Measurements from ENCODE around the gene SLC15A4. TPM values are rescaled to one million over a fixed set of nuclear protein-coding genes. Genes with fewer than 3 reads are reported as not detected.
"Not testable (repeated sequence)": the region's sequence is repeated elsewhere in the genome, so short reads cannot be mapped to it uniquely, and the experiment has no call there.

The SLC15A4 gene
- 14.2 TPM for total RNA-seq
- long read RNA-seq, transcript SLC15A4-204 (7 exons, 2,402 nt), result minor isoform, 14 of 100 reads
- long read RNA-seq, transcript SLC15A4-201 (8 exons, 2,779 nt), result major isoform, 71 of 100 reads
- long read RNA-seq, partial matches to known transcripts, result 1 of 100 reads
- long read RNA-seq, other reads (novel, unspliced or antisense), result 13 of 100 reads

GRCh38 chr12:128823916-128824839 is at the start of gene SLC15A4:
Gene SLC15A4 (minus strand): TSS chr12:128823958. CDS start chr12:128823943, 15 bp downstream.
- peak; percentile 99 for DNase-seq
- intact Hi-C loops (cut with DNase I), result no loop called here
- peak; percentile 98 for ATAC-seq (ENCODE audit: poor library complexity)

DNA sequence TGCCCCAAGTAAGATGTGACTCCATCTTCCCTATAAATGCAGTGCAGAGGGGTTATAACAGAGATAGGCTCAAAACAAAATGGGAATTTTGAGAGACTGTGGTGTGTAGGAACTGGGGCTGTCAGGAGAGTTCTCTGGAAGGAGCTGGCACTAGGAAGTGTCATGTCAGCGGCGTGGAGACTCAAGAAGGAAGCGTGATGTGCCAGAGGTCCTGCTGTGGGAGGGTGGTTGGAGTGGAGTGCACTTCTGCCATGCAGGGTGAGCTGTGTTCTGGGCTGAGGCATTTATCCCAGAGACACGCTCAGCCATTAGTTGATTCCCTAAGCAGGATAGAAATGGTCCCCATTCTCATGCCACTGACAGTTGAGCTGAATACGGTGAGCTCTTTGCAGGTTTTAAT is 48.5 kb upstream of the SLC15A4 start:
- DNase-seq (no peak), ATAC-seq (ENCODE audit: poor library complexity) (no peak)
- intact Hi-C loops (cut with DNase I), result no loop called here

GRCh38 chr12:128871516-128871892 is 47.7 kb upstream of the SLC15A4 start:
- intact Hi-C loops (cut with DNase I), result no loop called here
- ATAC-seq (ENCODE audit: poor library complexity), result no peak
- no peak for DNase-seq

GRCh38 chr12:128867466-128867865 is 43.7 kb upstream of the SLC15A4 start:
- intact Hi-C loops (cut with DNase I), result no loop called here
- no peak for DNase-seq
- ATAC-seq (ENCODE audit: poor library complexity), result no peak

GRCh38 chr12:128864516-128865186 is 40.9 kb upstream of the SLC15A4 start:
- ATAC-seq (ENCODE audit: poor library complexity) (peak; percentile 97), DNase-seq (peak; percentile 50)
- intact Hi-C loops (cut with DNase I), result no loop called here

- intact Hi-C loops (cut with DNase I), result no loop called here
- DNase-seq (no peak), ATAC-seq (ENCODE audit: poor library complexity) (peak; percentile 53)
Measured at GRCh38 chr12:128863957-128864356, 40.2 kb upstream of the SLC15A4 start.

- DNase-seq (no peak), ATAC-seq (ENCODE audit: poor library complexity) (no peak)
- intact Hi-C loops (cut with DNase I), result no loop called here
Measured at GRCh38 chr12:128861226-128862016, 37.7 kb upstream of the SLC15A4 start.

GRCh38 chr12:128859311-128859710 is 35.6 kb upstream of the SLC15A4 start:
- ATAC-seq (ENCODE audit: poor library complexity) (no peak), DNase-seq (no peak)
- intact Hi-C loops (cut with DNase I), result no loop called here

GRCh38 chr12:128857133-128857763 is 33.5 kb upstream of the SLC15A4 start:
- ATAC-seq (ENCODE audit: poor library complexity) (no peak), DNase-seq (no peak)
- intact Hi-C loops (cut with DNase I), result no loop called here

DNA sequence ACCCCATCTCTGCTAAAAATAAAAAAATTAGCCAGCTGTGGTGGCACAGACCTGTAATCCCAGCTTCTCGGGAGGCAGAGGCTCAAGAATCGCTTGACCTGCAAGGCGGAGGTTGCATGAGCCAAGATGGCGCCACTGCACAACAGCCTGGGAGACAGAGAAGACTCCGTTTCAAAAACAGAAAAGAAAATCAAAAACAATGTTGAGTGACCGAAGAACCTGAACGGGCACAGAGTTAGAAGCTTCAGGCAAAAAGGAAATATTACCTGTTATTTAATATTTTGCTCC is 33.0 kb upstream of the SLC15A4 start:
- intact Hi-C loops (cut with DNase I), result no loop called here
- ATAC-seq (ENCODE audit: poor library complexity), result no peak
- no peak for DNase-seq

DNA sequence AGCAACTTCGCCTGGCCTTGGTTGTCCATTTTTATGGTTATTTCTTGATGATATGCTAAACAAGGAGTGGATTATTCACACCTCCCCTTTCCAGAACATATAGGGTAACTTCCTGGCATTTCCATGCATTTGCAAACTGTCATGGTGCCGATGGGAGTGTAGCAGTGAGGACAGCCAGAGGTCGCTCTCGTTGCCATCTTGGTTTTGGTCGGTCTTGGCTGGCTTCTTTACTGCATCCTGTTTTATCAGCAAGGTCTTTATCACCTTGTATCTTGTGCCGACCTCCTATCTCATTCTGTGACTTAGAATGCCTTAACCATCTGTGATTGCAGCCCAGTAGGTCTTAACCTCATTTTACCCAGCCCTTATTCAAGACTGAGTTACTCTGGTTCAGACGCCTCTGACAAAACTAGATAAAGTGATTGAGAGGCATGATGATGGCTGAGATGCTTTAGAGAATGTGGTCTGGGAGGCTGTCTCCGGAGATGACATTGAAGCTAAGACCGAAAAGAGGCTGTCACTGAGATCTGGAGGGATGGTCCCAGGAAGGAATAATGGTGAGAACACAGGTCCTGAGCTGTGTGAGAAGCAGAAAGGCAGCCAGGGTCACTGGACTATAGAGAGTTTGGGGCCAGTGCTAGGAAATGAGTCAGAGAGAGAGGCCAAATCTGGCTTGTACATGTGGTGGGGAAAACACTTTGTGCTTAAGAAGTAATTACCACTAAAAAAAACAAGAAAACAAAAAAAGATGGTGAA is 32.5 kb upstream of the SLC15A4 start:
- ATAC-seq (ENCODE audit: poor library complexity) (no peak), DNase-seq (no peak)

DNA sequence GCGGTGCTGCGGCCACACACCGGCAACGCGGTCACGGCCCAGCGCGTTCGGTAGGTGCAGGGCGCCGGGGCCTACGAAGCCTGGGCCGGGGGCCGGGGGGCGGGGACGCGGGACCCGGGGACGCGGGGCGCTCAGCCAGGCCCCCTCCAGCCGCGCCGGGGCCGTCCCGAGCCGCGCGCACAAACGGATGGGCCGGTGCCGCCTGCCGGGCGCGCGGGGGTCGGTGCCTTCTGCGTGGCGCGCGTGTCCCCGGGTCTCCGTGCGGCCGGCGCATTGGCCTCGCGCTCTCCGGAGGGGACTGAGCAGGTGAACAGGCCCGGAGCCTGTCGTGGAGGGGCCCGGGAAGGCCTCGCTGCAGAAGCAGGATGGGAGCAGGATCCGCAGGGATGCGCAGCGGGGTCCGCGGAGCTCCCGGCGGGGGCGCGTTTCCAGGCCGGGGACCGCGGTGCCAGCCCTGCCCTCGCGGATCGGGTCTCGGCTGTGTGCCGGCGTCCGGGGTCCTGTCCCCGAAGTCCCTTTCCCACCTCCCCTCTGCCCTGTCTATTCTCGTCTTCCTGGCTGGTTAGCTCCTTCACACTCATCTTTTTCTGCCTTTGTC is 29.9 kb upstream of the SLC15A4 start:
- no peak for DNase-seq
- intact Hi-C loops (cut with DNase I), result no loop called here
- no peak for ATAC-seq (ENCODE audit: poor library complexity)

More for the DNA sequence above, 32.5 kb upstream of the SLC15A4 start:
- intact Hi-C loops (cut with DNase I), result no loop called here

DNA sequence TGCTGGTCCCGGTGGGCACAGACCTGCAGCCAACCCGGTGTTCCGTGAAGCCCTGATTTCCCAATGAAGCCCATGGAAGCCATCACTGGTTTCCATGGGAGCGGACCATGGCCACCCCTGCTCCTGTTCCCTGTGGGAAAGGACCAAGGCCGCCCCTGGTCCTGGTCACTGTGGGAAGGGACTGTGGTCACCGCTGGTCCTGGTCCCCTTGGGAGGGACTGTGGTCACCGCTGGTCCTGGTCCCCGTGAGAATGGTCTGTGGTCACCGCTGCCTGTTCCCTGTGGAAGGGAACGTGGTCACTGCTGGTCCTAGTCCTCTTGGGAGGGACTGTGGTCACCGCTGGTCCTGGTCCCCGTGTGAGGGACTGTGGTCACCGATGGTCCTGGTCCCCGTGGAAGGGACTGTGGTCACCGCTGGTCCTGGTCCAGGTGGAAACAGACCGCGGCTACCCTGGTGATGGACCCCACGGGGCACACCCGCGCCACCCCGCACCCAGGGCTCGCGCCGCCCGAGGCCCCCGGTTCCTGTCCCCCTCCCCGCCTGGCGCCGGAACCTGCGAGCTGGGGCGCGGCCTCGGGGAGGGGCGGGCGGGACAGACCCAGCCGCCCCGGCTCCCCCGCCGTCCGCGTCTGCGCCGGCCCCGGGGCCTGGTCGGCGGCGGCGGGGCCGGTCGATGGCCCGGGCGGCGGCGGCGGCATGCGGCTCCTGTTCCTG is 29.3 kb upstream of the SLC15A4 start, which contains the start of gene GLT1D1:
Gene GLT1D1, plus strand, starts transcription at position 594 of the 715 bp plus-strand sequence. Its CDS starts 104 bp downstream, at position 698.
- intact Hi-C loops (cut with DNase I), result no loop called here
- no peak for ATAC-seq (ENCODE audit: poor library complexity)
- DNase-seq, result no peak

GRCh38 chr12:128852026-128852698 is 28.4 kb upstream of the SLC15A4 start:
- ATAC-seq (ENCODE audit: poor library complexity), result no peak
- intact Hi-C loops (cut with DNase I), result no loop called here
- no peak for DNase-seq

- intact Hi-C loops (cut with DNase I); ATAC-seq (ENCODE audit: poor library complexity); DNase-seq: not testable (repeated sequence)
Measured at GRCh38 chr12:128851429-128851828, 27.7 kb upstream of the SLC15A4 start.

- intact Hi-C loops (cut with DNase I), result no loop called here
- no peak for DNase-seq
- no peak for ATAC-seq (ENCODE audit: poor library complexity)
Measured at GRCh38 chr12:128850400-128850799, 26.6 kb upstream of the SLC15A4 start.

Measured in Right ventricle myocardium superior (tissue), 1 donor.